GM23338 (cell line): ENCODE results near the gene KATNAL2.
"Not testable (repeated sequence)": the region's sequence is repeated elsewhere in the genome, so short reads cannot be mapped to it uniquely, and the experiment has no call there.

Source experiments
- EZH2 ChIP-seq: fragments of 200-600 bp; sonication (generic); IDR thresholded peaks from one replicate; pipeline ENCODE4 v1.8.0; 2017; ENCODE audit warnings: antibody characterized with exemption, mild to moderate bottlenecking, low read depth; ENCODE audit not compliant: unreplicated experiment
- EZH2phosphoT487 ChIP-seq: fragments of 200-600 bp; sonication (generic); IDR thresholded peaks from one replicate; pipeline ENCODE4 v1.8.1; 2018; ENCODE audit warnings: antibody characterized with exemption; ENCODE audit not compliant: unreplicated experiment
- POLR2AphosphoS5 ChIP-seq: IDR thresholded peaks from 2 replicates; pipeline ENCODE4 v1.6.1; 2016; ENCODE audit warnings: antibody characterized with exemption, low read depth
- TF ChIP-seq, protein P1 (sequence below), 2 experiments: fragments of 200-600 bp in 1 of 2; sonication (generic) in 1 of 2; conservative IDR thresholded peaks; 2 replicates each; pipeline versions ENCODE4 v1.5.1 to v1.6.1; 2016 to 2017; ENCODE audit warnings: antibody characterized with exemption in 2 of 2, low read depth in 2 of 2, mild to moderate bottlenecking in 2 of 2, moderate library complexity in 1 of 2
- TF ChIP-seq, protein P2 (sequence below): IDR thresholded peaks from one replicate; pipeline ENCODE4 v1.6.1; 2018; ENCODE audit warnings: antibody characterized with exemption; ENCODE audit not compliant: unreplicated experiment
- TF ChIP-seq, protein P3 (sequence below): IDR thresholded peaks from 2 replicates; pipeline ENCODE4 v1.6.1; 2016; ENCODE audit warnings: antibody characterized with exemption

DNA sequence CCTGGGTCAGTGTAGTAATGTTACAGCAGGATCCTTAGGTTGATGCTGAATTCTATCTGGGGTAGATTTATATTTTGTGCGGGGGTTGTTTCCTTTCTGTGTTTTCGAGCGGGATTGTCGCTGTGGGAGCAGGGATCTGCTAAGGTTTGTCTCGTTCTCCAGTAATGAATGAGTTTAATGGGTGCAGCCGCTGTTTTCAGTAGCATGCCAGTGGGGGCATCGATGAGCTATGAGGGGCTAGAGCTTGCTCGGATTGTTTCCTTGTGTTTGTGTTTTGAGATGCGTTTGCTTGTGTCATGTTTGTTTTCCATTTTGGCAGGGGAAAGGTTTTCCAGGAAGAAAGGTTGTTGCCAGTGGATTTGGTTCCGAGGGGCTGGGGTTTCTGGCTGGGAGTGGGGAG is 48.9 kb downstream of the KATNAL2 start:
- TF ChIP-seq, protein P1, sequence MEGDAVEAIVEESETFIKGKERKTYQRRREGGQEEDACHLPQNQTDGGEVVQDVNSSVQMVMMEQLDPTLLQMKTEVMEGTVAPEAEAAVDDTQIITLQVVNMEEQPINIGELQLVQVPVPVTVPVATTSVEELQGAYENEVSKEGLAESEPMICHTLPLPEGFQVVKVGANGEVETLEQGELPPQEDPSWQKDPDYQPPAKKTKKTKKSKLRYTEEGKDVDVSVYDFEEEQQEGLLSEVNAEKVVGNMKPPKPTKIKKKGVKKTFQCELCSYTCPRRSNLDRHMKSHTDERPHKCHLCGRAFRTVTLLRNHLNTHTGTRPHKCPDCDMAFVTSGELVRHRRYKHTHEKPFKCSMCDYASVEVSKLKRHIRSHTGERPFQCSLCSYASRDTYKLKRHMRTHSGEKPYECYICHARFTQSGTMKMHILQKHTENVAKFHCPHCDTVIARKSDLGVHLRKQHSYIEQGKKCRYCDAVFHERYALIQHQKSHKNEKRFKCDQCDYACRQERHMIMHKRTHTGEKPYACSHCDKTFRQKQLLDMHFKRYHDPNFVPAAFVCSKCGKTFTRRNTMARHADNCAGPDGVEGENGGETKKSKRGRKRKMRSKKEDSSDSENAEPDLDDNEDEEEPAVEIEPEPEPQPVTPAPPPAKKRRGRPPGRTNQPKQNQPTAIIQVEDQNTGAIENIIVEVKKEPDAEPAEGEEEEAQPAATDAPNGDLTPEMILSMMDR (conservative IDR thresholded peaks at IDR 0.05; ENCODE audit: low read depth in 2 of 2), result not testable (repeated sequence)
- TF ChIP-seq EZH2, POLR2AphosphoS5, EZH2phosphoT487: not testable (repeated sequence)
- TF ChIP-seq, protein P2, sequence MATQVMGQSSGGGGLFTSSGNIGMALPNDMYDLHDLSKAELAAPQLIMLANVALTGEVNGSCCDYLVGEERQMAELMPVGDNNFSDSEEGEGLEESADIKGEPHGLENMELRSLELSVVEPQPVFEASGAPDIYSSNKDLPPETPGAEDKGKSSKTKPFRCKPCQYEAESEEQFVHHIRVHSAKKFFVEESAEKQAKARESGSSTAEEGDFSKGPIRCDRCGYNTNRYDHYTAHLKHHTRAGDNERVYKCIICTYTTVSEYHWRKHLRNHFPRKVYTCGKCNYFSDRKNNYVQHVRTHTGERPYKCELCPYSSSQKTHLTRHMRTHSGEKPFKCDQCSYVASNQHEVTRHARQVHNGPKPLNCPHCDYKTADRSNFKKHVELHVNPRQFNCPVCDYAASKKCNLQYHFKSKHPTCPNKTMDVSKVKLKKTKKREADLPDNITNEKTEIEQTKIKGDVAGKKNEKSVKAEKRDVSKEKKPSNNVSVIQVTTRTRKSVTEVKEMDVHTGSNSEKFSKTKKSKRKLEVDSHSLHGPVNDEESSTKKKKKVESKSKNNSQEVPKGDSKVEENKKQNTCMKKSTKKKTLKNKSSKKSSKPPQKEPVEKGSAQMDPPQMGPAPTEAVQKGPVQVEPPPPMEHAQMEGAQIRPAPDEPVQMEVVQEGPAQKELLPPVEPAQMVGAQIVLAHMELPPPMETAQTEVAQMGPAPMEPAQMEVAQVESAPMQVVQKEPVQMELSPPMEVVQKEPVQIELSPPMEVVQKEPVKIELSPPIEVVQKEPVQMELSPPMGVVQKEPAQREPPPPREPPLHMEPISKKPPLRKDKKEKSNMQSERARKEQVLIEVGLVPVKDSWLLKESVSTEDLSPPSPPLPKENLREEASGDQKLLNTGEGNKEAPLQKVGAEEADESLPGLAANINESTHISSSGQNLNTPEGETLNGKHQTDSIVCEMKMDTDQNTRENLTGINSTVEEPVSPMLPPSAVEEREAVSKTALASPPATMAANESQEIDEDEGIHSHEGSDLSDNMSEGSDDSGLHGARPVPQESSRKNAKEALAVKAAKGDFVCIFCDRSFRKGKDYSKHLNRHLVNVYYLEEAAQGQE, result not testable (repeated sequence)
- TF ChIP-seq, protein P3, sequence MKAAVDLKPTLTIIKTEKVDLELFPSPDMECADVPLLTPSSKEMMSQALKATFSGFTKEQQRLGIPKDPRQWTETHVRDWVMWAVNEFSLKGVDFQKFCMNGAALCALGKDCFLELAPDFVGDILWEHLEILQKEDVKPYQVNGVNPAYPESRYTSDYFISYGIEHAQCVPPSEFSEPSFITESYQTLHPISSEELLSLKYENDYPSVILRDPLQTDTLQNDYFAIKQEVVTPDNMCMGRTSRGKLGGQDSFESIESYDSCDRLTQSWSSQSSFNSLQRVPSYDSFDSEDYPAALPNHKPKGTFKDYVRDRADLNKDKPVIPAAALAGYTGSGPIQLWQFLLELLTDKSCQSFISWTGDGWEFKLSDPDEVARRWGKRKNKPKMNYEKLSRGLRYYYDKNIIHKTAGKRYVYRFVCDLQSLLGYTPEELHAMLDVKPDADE, result not testable (repeated sequence)
